ENCODE measurements around the gene ASIC1.

GRCh38 chr12:50072198-50072907, 15.0 kb downstream of the ASIC1 start:
- TF ChIP-seq HDGF (IDR thresholded peaks at IDR 0.05; ENCODE audit: borderline replicate concordance) (no peak), SUZ12 (IDR thresholded peaks at IDR 0.05) (no peak)
